ENCODE measurements around the gene SPI1.

SPI1 gene

GRCh38 chr11:47357985-47358730, 20.2 kb downstream of the SPI1 start:
- DNase-seq = no peak

GRCh38 chr11:47356998-47357329, 21.4 kb downstream of the SPI1 start:
- no peak for DNase-seq

GRCh38 chr11:47356129-47356997, 22.0 kb downstream of the SPI1 start:
- no peak for DNase-seq

GRCh38 chr11:47355283-47356128, 22.8 kb downstream of the SPI1 start:
- DNase-seq = peak; percentile 66 to 74

GRCh38 chr11:47354913-47355282, 23.4 kb downstream of the SPI1 start:
- DNase-seq = no peak

GRCh38 chr11:47353978-47354774, 24.2 kb downstream of the SPI1 start:
- no peak for DNase-seq

- no peak for DNase-seq
Observed at GRCh38 chr11:47352556-47352955, 25.8 kb downstream of the SPI1 start, which contains the start of gene MYBPC3. MYBPC3 (minus strand) TSS chr11:47352702; CDS start chr11:47352647, 55 bp downstream.

- no peak for DNase-seq
Observed at GRCh38 chr11:47351156-47352126, 26.9 kb downstream of the SPI1 start.

- no peak for DNase-seq
Observed at GRCh38 chr11:47350315-47350714, 28.0 kb downstream of the SPI1 start.

GRCh38 chr11:47349521-47350095, 28.7 kb downstream of the SPI1 start:
- DNase-seq = no peak

GRCh38 chr11:47348859-47349258, 29.5 kb downstream of the SPI1 start:
- DNase-seq = no peak

GRCh38 chr11:47348131-47348802, 30.1 kb downstream of the SPI1 start:
- no peak for DNase-seq

- DNase-seq = no peak
Observed at GRCh38 chr11:47347137-47347536, 31.2 kb downstream of the SPI1 start.

GRCh38 chr11:47345890-47346563, 32.3 kb downstream of the SPI1 start:
- DNase-seq = no peak

- no peak for DNase-seq
Observed at GRCh38 chr11:47342854-47343253, 35.5 kb downstream of the SPI1 start.

GRCh38 chr11:47342036-47342803, 36.1 kb downstream of the SPI1 start:
- no peak for DNase-seq

GRCh38 chr11:47340980-47341775, 37.2 kb downstream of the SPI1 start:
- no peak for DNase-seq

GRCh38 chr11:47340010-47340409, 38.3 kb downstream of the SPI1 start:
- no peak for DNase-seq

Data from activated T-cell treated with anti-CD3 and anti-CD28 coated beads, Interleukin-2, amount 50 U/mL, for 48 hours (primary cell).